ENCODE results near the gene TTLL8. TPM values are rescaled to one million over a fixed set of nuclear protein-coding genes. Genes with fewer than 3 reads are reported as not detected.

The TTLL8 gene
- total RNA-seq, 1 donor from 2014 or later, result not detected

GRCh38 chr22:50009765-50010675 is 48.1 kb downstream of the TTLL8 start:
- H3K36me3 ChIP-seq (ENCODE audit: control insufficient read depth, insufficient read depth, low read length), result no peaks in the 10 kb centered on the region
- TF ChIP-seq, protein P1, sequence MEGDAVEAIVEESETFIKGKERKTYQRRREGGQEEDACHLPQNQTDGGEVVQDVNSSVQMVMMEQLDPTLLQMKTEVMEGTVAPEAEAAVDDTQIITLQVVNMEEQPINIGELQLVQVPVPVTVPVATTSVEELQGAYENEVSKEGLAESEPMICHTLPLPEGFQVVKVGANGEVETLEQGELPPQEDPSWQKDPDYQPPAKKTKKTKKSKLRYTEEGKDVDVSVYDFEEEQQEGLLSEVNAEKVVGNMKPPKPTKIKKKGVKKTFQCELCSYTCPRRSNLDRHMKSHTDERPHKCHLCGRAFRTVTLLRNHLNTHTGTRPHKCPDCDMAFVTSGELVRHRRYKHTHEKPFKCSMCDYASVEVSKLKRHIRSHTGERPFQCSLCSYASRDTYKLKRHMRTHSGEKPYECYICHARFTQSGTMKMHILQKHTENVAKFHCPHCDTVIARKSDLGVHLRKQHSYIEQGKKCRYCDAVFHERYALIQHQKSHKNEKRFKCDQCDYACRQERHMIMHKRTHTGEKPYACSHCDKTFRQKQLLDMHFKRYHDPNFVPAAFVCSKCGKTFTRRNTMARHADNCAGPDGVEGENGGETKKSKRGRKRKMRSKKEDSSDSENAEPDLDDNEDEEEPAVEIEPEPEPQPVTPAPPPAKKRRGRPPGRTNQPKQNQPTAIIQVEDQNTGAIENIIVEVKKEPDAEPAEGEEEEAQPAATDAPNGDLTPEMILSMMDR (IDR thresholded peaks at IDR 0.05; ENCODE audit: insufficient read depth, low read length, poor library complexity, severe bottlenecking), result no peak
- peaks cover 59% of the 10 kb centered on the region for H3K27me3 ChIP-seq (ENCODE audit: control insufficient read depth, insufficient read depth, low read length)
- no peak for DNase-seq (ENCODE audit: low read depth)
- H3K4me3 ChIP-seq (ENCODE audit: low read depth, low read length), result no peak overlapping the region

- Histone ChIP-seq H3K27me3 (ENCODE audit: control insufficient read depth, insufficient read depth, low read length) (peaks cover 51% of the 10 kb centered on the region), H3K4me3 (ENCODE audit: low read depth, low read length) (no peak overlapping the region), H3K36me3 (ENCODE audit: control insufficient read depth, insufficient read depth, low read length) (no peaks in the 10 kb centered on the region)
- TF ChIP-seq, protein P1 (IDR thresholded peaks at IDR 0.05; ENCODE audit: insufficient read depth, low read length, poor library complexity, severe bottlenecking), result no peak
- no peak for DNase-seq (ENCODE audit: low read depth)
These were observed 48.8 kb downstream of the TTLL8 start for GRCh38 chr22:50009251-50009650.

DNA sequence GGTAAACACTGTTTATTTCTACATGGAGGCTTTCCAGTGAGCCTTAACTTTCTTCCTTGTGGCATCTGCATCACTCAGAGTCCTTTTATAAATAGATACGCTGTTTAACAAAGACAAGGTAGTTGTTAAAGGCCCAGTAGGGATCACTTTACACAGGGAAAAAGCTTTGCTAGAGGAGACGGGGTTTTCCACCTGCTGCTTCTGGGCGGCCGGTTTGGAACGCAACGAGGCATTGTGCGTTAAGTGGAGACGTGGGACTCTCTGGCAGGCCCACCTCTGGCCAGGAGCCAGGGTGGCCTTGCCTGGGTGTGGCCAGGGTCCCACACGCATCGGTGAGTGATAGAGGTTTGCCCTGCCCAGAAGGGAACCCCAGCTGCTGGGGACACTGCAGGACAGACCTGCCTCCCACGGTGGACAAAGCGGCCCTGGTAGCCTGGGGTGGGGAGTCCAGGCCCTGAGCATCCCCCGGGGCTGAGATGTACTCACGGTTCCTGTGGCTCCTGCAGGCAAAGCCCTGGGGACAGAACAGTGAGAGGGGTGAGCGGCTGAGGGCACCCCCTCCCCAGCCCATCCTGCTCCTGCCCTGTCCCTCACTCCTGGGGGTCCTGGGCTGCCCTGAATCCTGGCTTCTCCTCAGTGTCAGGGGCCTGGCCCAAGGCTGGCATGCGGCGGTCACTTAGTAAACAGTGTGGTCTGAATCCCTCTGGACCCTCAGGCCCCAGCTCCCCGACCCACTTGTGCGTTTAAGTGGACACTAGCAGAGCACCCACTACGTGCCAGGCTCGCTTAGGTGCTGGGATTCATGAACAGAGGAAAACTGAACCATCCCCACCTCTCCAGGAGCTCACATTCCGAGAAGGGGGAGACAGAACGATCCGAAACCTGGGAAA is 49.7 kb downstream of the TTLL8 start:
- DNase-seq (ENCODE audit: low read depth), result no peak
- TF ChIP-seq, protein P1 (IDR thresholded peaks at IDR 0.05; ENCODE audit: insufficient read depth, low read length, poor library complexity, severe bottlenecking), result no peak

GRCh38 chr22:50007057-50007511 is 51.0 kb downstream of the TTLL8 start:
- Histone ChIP-seq H3K4me3 (ENCODE audit: low read depth, low read length) (no peak overlapping the region), H3K27me3 (ENCODE audit: control insufficient read depth, insufficient read depth, low read length) (peaks cover 29% of the 10 kb centered on the region), H3K36me3 (ENCODE audit: control insufficient read depth, insufficient read depth, low read length) (no peaks in the 10 kb centered on the region)
- DNase-seq (ENCODE audit: low read depth), result no peak
- TF ChIP-seq, protein P1 (IDR thresholded peaks at IDR 0.05; ENCODE audit: insufficient read depth, low read length, poor library complexity, severe bottlenecking), result no peak

More for the DNA sequence above, 49.7 kb downstream of the TTLL8 start:
- Histone ChIP-seq H3K36me3 (ENCODE audit: control insufficient read depth, insufficient read depth, low read length) (no peaks in the 10 kb centered on the region), H3K4me3 (ENCODE audit: low read depth, low read length) (no peak overlapping the region), H3K27me3 (ENCODE audit: control insufficient read depth, insufficient read depth, low read length) (peaks cover 42% of the 10 kb centered on the region)

- TF ChIP-seq, protein P1 (IDR thresholded peaks at IDR 0.05; ENCODE audit: insufficient read depth, low read length, poor library complexity, severe bottlenecking), result no peak
- no peaks in the 10 kb centered on the region for H3K36me3 ChIP-seq (ENCODE audit: control insufficient read depth, insufficient read depth, low read length)
- no peak for DNase-seq (ENCODE audit: low read depth)
These were observed 53.2 kb downstream of the TTLL8 start for GRCh38 chr22:50004918-50005317.

More at GRCh38 chr22:50004918-50005317, 53.2 kb downstream of the TTLL8 start:
- no peak overlapping the region for H3K4me3 ChIP-seq (ENCODE audit: low read depth, low read length)
- peaks cover 24% of the 10 kb centered on the region for H3K27me3 ChIP-seq (ENCODE audit: control insufficient read depth, insufficient read depth, low read length)
